GM18868 (cell line): ENCODE results near the gene MARCHF5.
A peak's percentile ranks its signal among the peaks of the same experiment; 100 is the strongest.

Experiments used
- ATAC-seq: cut with Tn5 transposase; IDR thresholded peaks from one replicate; pipeline ENCODE4 v1.9.1; 2021; ENCODE audit warnings: mild to moderate bottlenecking, moderate library complexity; ENCODE audit not compliant: unreplicated experiment

The MARCHF5 gene, protein sequence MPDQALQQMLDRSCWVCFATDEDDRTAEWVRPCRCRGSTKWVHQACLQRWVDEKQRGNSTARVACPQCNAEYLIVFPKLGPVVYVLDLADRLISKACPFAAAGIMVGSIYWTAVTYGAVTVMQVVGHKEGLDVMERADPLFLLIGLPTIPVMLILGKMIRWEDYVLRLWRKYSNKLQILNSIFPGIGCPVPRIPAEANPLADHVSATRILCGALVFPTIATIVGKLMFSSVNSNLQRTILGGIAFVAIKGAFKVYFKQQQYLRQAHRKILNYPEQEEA

DNA sequence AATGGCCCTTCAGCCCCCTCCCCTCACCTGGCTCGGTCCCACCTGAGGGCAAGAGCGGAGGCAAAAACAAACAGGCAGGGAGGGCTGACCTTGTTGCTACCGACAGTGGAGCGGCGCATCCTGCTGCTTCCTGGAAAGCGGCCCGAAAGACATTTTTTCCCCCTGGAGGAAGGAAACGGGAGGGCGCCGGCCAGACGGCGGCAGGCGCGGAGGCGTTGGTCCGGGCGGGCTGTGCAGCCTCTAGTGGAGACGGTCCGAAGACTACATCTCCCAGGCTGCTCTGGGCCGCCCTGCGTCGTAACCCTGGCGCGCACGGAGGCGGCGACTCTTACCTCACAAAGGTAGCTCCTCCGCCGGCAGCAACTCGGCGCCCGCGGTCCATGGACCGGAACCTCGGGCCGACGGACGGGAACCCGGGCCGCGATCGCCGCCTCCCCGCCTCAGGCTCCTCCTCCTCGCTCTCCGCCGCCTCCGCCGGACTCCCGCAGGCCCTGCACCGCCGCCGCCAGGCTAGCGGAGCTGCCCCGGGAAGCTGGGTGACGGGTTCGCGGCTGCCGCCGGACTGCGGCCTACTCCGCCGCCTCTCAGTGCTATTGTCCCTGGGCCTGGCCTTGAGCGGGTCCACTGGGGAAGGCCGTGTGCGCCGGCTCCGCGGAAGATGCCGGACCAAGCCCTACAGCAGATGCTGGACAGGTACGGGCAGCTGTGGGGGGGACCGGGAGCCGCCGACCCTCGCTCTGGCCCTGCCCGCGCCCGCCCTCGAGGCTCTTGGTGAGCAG lies at the start of gene MARCHF5, which contains the start of gene CPEB3:
TSS of gene MARCHF5 (plus strand) at position 331 of the 779 bp plus-strand sequence. CDS start at position 659, 328 bp downstream.
TSS of gene CPEB3 (minus strand) at position 242 of the 779 bp plus-strand sequence. CDS start 50,728 bp downstream, outside the sequence.
- peak; percentile 99 for ATAC-seq

DNA sequence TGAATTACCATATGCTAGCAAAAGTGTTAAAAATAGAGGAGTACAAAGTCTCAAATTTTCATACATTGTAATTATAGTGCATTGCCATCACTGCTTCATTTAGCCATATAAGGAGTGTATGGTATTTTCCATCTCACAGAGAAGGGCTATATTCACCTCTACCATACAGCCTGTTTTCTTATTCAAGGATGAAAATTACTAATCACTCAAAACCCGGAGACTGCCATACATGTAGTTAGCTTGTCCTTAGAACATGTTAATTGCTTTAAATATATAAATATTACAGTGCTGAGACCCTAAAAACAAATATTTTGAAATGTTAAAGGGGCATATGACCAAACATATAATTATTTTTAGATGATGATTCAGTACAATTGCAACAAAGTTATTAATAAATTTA lies 49.5 kb upstream of the MARCHF5 start:
- ATAC-seq, result no peak

DNA sequence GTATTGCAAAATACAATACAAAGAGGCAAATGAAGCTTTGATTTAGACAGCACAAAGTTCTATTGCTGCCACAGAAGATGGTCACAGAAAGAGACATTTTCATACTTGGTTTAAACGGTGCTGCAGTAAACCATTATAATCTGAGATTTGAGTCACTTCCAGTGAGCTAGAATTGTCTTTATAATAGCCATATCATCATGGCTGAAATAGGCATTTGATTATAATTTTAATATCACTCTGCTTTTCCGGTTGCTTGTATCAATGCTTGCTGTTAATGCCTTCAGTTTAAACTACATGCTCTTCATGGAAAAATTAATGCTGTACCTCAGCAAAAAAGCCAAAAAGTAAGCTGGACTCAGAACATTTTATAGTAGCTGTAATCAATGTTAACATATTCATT lies 48.6 kb upstream of the MARCHF5 start:
- ATAC-seq, result no peak

DNA sequence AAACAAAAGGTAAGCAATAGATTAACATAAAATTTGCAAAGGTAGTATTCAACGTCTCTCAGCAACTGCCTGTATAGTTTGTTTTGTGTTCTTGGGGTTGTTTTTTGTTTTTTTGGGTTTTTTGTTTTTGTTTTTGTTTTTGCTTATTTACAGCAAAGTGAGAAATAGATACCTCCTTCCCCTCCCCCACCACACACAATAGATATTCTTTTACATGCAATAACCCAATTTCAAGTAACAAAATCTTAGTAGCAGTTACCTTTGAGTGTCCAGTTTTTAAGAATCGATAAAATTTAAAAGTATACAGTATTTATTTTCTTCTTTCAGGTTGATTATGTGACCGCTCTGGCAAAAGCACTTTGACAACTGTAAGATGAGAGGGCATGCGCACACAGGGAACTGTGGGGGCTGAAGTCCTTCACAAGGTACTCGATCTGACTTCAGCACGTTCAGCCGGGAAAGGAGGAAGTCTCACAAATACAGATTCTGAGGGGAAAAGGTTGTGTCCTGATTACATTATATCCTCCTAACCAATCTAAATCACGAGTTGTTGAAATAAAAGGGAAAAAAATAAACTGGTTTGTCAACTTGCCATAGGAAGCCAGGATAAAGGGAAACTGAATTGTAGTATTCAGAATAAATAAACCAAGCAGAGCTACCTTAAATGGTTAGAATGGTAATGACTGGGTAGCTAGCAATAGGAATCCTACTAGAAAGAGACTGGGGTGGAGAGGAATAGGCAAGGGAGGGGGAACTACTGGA lies 47.9 kb upstream of the MARCHF5 start:
- peak; percentile 46 for ATAC-seq

DNA sequence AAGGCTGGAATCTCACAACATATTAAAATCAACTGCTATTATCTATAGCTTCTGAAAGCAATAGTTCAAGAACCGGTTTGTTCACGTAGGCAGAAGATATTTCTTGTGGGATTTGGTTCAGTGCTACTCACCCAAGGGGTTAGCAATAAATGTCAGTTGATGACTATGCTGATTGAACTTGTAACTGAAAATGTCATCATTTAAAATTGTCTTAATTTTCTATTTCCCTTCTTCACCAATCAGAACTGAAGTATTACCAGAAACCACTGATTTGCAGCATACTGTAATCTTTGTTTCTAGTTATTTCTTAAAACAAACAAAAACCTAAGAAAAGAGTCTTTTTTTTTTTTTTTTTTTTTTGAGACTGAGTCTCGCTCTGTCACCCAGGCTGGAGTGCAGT lies 46.2 kb upstream of the MARCHF5 start:
- peak; percentile 58 for ATAC-seq

DNA sequence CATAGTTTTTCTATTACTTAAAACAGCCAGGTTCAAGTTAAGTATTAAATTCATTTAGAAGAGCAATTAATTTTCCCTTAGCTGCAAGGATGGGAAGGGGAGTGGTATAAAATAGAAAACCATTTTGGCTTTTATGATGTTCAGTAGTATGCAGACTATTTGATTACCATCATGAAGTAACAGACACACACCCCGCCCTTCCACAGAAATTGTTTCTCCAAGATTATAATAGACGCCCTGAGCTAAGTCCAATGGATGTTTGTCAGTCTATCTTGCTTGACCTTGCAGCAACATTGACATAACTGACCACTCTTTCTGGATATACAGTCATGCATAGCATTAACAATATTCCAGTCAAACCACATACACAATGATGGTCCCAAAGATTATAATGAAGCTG lies 42.4 kb upstream of the MARCHF5 start:
- ATAC-seq, result no peak

DNA sequence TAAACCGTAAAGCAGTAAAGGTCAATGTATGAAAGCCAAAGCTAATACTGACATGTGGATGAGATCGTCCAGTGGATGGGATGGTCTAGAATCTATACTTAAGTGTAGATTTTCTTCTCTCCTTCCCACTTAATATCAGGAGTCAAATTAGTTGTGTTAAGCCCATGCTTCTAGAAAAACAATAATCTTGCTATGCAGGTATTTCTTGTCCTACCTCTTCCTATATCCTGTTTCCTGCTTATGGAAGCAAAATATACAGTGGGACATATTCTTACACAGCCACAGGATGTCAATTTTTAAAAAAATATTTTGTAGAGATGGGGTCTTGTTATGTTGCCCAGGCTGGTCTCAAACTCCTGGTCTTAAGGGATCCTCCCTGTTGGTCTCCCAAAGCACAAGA lies 27.6 kb upstream of the MARCHF5 start:
- no peak for ATAC-seq

DNA sequence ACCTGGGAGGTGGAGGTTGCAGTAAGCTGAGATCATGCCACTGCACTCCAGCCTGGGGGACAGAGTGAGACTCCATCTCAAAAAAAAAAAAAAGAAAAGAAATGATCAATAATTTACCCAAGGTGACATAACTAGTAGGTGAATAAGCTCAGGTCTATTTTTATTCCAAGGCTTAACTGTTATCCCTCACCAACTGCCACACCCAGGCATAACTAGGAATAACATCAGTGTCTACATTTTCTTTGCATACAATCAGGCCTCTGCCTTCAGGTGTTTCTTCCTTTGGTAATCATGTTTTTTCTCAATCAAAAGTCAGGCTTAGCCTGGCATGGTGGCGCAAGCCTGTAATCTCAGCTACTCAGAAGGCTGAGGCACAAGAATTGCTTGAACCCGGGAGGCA lies 26.7 kb upstream of the MARCHF5 start:
- no peak for ATAC-seq

DNA sequence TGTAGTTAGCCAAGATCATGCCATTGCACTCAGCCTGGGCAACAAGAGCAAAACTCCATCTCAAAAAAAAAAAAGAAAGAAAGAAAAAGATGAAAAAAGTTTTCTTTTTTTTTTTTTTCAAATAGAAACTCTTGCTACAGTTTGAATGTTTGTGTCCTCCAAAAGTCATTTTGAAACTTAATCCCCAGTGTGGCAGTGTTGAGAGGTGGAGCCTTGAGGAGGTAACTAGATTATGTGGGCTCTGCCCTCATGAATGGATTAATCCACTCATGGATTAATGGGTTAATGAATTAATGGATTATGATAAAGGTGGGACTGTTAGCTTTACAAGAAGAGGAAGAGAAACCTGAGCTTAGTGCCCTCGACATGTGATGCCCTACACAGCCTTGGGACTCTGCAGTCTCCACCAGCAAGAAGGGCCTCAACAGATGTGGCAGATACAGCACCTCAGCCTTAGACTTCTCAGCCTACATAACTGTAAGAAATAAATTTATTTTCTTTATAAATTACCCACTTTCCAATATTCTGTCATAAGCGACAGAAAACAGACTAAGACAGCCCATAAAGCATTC lies 25.2 kb upstream of the MARCHF5 start:
- peak; percentile 53 for ATAC-seq

DNA sequence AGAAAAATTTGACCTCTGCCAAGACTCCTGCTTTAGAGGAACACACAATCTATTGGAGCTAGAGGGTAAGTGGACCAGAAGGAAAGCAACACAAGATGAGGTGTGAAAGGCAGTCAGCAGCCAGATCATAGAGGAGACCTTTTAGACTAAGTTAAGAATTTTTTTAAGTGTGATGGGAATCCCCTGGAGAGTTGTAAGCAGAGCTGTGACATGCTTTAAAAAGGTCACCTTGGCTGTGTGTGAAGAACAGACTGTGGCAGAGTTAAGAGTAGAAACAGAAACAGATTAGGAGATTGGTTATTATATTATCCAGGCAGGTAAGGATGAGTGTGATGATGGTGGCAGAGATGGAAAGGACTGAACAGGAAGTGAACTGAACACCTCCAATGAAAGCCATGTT lies 23.6 kb upstream of the MARCHF5 start:
- ATAC-seq, result peak; percentile 72

DNA sequence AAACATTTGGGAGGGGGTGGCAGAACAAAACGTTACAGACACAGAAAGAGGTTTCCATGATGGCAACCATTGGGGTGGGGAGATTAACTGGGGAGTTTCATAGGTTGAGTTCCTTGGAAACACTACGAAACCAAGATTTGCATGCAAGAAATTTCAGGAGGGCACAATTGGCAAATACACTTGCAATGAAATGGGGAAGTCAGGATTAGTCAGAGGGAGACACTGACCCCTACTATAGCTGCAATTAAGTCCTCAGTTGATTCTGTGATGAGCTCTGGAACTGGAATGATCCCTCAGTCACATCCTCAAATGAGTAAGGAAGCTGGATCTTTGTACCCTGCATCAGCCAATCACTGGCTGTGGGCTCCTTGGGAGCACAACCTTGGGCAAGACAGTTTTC lies 22.2 kb upstream of the MARCHF5 start:
- no peak for ATAC-seq

DNA sequence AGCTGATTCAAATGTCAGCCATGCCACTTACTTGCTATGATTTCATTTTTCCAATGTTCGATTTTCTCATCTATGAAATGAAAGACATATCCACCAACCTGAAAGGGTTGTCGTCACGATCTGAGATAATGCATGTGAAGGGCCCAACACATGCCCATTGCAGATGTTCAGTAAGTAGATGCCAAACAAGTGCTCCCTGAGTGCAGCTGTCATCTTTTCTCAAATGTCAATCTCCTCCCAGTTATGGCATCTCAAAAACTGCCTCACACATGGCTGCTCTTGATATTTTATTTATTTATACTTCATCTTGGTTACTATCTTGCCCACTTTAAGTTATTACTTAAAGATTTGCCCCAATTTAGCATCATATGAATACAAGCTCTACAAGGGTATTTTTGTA lies 16.9 kb upstream of the MARCHF5 start:
- ATAC-seq, result no peak

DNA sequence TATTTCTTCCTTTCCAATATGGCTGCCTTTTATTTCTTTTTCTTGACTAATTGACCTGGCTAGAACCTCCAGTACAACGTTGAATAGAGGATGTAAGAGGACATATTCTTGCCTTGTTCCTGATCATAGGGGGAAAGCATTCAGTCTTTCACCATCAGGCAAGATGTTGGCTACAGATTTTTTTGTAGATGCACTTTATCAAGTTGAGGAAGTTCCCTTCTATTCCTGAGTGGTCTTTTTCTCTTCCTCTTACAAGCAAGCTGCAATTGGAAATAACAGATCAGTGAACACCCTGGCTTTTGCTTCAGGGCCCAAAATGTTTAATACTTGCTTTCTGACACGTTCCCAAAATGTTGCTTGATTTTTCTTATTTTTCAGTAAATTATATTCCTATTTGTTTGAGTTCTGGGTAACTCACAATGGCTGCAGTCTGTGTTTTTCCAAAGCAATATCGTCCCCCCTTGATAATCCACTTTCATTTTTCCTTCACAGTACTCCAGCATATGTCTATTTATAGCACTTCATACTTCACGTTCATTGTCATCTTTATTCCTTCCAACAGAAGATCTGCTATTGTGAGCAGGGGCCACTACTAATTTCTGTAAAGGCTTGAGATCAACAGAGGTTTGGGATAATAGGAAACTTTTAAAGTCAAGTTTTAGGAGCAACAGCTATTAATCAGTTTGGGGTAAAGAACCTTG lies 11.8 kb upstream of the MARCHF5 start:
- no peak for ATAC-seq

DNA sequence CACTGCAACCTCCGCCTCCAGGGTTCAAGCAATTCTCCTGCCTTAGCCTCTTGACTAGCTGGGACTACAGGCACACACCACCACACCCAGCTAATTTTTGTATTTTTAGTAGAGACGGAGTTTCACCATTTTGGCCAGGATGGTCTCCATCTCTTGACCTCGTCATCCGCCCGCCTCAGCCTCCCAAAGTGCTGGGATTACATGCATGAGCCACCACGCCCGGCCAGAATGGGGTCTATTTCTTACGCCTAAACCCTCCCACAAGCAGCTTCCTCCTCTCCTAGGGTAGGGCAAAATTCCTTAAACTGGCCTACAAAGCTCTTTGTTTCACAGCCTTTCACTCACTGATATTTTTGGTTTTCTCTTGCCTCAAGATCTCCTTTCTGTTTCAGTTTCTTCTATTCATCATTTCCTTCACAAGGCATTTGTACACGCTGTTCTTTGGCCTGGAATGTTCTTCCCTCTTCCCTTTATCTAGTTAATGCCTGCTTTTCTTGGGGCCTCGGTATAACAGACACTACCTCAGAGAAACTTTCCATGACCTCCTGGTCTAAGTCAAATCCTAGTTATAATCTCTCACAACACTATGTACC lies 6.8 kb upstream of the MARCHF5 start:
- ATAC-seq, result no peak

DNA sequence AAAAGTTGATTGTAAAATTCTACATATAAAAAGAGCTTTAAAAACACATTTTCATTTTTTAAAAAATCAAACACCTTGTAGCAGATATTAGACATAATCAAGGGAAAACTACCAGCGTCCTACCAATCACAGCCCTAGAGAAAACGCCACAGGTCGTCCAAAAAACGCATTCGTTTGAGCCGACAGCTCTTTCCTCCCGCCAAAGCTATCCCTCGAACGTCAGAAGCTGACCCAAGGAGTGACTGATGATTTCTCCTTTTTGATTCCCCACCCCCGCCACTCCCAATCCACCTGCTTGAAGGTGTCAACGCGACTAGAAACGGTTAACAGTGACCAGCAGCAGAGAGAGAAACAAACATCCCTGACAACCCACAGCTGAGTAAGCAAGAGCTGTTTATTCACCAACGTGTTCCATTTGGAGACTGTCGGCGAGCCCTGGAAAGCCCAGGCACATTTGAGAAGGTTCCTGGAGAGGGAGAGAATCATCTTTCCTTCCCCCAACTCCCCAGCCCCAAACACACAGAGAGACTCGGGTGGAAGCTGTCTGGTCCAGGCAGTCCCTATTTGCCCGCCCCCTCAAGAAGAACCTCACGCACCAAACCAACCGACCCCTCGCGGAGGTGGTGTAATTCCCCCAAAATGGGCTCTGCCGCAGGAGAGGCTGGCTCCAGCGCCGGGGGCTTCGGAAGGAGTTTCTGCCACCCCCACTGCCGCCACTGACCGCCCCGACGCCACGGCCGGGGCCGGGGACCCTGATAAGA lies 711 bp upstream of the MARCHF5 start:
- ATAC-seq, result peak; percentile 8

DNA sequence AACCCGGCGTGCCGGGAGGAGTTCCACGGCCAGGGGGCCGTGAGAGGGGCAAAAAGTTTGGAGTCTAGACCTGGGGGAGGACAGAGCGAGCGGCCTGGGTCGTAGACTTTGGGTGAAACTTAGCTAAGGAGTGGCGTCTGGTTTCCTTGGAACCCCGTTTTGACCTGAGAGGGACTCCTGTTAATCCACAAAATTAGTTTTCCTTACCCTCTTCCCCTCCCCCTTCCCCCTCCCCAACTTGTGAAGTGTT lies 574 bp downstream of the MARCHF5 start:
- ATAC-seq, result no peak

DNA sequence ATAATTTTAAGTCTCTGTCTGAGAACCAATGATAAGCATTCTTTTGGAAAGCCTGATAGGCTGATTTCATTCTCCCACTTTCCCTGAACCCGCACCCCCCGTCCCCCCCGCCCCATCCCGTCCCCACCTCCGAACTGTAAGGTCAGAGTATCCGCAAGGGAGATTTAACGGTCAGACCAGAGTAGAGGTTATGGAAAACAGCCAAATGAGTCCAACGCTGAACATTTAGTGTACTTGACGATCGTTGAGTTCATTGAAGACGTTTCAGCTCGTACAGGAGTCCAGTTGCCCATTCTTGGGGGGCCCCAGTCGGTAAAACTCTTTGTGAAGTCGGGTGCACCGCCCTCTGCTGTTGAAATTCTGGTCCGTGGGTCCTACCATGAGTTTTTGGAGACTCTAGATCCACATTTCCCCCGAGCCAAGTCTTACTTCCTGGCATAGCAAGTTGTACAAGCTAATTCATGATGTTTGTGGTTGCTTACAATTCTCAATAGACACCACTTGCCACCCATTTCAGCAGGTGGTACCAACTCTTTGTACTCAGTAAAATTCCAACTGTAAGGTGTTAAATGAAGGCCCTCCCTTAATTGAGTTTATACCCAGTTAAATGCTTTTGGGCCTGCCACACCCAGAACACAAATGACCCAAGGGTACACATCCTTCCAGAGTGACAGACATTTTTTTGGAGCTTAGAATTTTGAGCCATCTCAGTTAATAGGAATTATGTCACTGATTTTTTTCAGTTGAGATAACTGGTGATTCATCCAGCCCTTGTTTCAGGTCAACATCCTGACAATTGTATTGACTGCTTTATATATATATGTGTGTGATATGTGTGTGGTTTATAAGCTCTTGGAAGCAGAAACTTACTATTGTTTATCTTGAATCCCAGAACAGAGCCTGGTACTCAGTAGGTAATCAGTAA lies 1.2 kb downstream of the MARCHF5 start:
- no peak for ATAC-seq

DNA sequence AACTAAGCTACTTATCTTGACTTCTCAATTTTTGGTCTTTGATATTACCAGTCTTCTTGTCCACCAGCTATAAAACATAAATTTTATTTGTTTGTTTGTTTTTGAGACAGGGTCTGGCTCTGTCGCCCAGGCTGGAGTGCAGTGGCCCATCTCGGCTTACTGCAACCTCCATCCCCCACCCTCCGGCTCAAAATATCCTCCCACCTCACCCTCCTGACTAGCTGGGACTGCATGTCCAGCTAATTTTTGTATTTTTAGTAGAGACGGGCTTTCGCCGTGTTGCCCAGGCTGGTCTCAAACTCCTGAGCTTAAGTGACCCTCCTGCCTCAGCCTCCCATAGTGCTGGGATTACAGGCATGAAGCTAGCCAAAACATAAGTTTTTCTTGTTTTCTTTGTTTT lies 7.5 kb downstream of the MARCHF5 start:
- no peak for ATAC-seq

DNA sequence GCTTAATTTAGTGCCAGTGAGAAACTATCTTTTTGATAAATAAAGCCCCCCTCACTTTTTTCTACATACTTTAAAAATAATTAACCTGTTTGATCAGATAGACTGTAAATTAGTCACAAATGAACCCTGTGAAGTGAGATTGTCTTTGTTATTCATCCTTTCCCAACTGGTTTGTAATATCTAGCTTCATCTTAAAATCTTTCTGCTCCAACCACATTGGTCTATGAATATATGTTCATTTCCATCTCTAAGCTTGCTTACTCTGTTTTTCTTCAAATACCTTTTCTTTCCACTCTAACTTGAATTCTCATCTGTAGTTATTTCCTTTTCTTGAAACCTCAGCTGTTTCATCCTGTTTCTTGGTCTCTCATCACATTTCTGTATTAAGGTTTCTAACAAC lies 12.1 kb downstream of the MARCHF5 start:
- no peak for ATAC-seq
